OCI-LY7 (cell line): Measurements from ENCODE around the gene FOXC2.

Experiments
- EZH2phosphoT487 ChIP-seq: fragments of 200-600 bp; sonication (generic); IDR thresholded peaks from 2 replicates; pipeline ENCODE4 v1.6.1; 2018; ENCODE audit warnings: low read depth, borderline replicate concordance, mild to moderate bottlenecking, mixed run types, antibody characterized with exemption, low read length, moderate library complexity, mixed read lengths
- TF ChIP-seq, protein P1 (sequence below): fragments of 200-600 bp; sonication (generic); conservative IDR thresholded peaks from 2 replicates; pipeline ENCODE4 v1.5.1; 2014; ENCODE audit warnings: mild to moderate bottlenecking, antibody characterized with exemption, low read length, moderate library complexity, mixed read lengths

DNA sequence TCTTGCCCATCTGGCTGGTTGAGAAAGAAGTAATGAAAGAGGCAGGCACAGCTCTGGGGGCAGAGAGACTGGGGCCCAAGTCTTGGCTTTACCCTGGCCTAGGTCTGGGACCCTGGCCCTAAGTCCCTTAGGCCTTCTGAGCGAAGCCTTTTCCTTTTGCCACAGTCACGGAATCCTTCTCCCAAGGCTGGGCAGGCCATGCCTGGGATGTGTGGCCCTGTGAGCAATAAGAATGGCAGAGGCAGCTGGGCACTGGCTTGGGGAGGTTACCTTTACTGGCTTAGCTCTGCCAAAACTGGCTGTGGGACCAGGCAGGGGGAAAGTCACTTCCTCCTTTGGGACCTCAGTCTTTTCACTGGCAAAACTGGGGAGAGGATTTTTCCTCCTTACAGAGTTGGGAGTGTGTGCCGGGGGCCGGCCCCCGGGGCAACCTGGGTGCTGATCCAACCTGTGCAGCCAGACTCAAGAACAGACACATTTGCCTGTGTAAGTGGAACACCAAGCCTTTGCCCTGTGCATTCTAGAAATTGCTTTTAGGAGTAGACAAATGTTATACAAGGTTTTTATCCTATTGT is 43.4 kb upstream of the FOXC2 start:
- TF ChIP-seq, protein P1, sequence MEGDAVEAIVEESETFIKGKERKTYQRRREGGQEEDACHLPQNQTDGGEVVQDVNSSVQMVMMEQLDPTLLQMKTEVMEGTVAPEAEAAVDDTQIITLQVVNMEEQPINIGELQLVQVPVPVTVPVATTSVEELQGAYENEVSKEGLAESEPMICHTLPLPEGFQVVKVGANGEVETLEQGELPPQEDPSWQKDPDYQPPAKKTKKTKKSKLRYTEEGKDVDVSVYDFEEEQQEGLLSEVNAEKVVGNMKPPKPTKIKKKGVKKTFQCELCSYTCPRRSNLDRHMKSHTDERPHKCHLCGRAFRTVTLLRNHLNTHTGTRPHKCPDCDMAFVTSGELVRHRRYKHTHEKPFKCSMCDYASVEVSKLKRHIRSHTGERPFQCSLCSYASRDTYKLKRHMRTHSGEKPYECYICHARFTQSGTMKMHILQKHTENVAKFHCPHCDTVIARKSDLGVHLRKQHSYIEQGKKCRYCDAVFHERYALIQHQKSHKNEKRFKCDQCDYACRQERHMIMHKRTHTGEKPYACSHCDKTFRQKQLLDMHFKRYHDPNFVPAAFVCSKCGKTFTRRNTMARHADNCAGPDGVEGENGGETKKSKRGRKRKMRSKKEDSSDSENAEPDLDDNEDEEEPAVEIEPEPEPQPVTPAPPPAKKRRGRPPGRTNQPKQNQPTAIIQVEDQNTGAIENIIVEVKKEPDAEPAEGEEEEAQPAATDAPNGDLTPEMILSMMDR, result no peak
- no peak for TF ChIP-seq EZH2phosphoT487
